GM06990 (cell line): ENCODE results near the gene ELK3.

ENCODE experiments used
- DNase-seq: peaks from one replicate; pipeline ENCODE4 v3.0.0-alpha.2; 2011; ENCODE audit not compliant: insufficient read length; ENCODE audit errors: extremely low read depth
- H3K27me3 ChIP-seq: replicated peaks from 2 replicates; pipeline ENCODE4 v1.6.0; 2011; ENCODE audit warnings: low read length; ENCODE audit not compliant: control insufficient read depth, insufficient read depth
- H3K36me3 ChIP-seq: 2 replicates; pipeline ENCODE4 v1.5.1; 2011; ENCODE audit warnings: low read length; ENCODE audit not compliant: control insufficient read depth, insufficient read depth
- H3K4me3 ChIP-seq: replicated peaks from 2 replicates; pipeline ENCODE4 v1.5.1; 2011; ENCODE audit warnings: low read depth, mild to moderate bottlenecking, control low read depth, low read length
- TF ChIP-seq, protein P1 (sequence below): IDR thresholded peaks from 2 replicates; pipeline ENCODE4 v1.5.1; 2011; ENCODE audit warnings: low read length, control low read depth, mild to moderate bottlenecking, inconsistent platforms; ENCODE audit not compliant: insufficient read depth, poor library complexity, severe bottlenecking

Gene ELK3

GRCh38 chr12:96166765-96167164, 27.4 kb upstream of the ELK3 start:
- no peaks in the 10 kb centered on the region for H3K36me3 ChIP-seq
- no peak for DNase-seq
- H3K4me3 ChIP-seq: no peak overlapping the region
- TF ChIP-seq, protein P1, sequence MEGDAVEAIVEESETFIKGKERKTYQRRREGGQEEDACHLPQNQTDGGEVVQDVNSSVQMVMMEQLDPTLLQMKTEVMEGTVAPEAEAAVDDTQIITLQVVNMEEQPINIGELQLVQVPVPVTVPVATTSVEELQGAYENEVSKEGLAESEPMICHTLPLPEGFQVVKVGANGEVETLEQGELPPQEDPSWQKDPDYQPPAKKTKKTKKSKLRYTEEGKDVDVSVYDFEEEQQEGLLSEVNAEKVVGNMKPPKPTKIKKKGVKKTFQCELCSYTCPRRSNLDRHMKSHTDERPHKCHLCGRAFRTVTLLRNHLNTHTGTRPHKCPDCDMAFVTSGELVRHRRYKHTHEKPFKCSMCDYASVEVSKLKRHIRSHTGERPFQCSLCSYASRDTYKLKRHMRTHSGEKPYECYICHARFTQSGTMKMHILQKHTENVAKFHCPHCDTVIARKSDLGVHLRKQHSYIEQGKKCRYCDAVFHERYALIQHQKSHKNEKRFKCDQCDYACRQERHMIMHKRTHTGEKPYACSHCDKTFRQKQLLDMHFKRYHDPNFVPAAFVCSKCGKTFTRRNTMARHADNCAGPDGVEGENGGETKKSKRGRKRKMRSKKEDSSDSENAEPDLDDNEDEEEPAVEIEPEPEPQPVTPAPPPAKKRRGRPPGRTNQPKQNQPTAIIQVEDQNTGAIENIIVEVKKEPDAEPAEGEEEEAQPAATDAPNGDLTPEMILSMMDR: no peak
- no peaks in the 10 kb centered on the region; the same call in 1 of the 2 replicates for H3K27me3 ChIP-seq

- H3K4me3 ChIP-seq: no peak overlapping the region
- no peaks in the 10 kb centered on the region for H3K36me3 ChIP-seq
- no peak for DNase-seq
- no peaks in the 10 kb centered on the region; the same call in 1 of the 2 replicates for H3K27me3 ChIP-seq
- TF ChIP-seq, protein P1: no peak
Measured at GRCh38 chr12:96167492-96167891, 26.7 kb upstream of the ELK3 start.

GRCh38 chr12:96170328-96170727, 23.8 kb upstream of the ELK3 start:
- TF ChIP-seq, protein P1: no peak
- no peak for DNase-seq
- Histone ChIP-seq H3K27me3 (no peaks in the 10 kb centered on the region), H3K4me3 (no peak overlapping the region), H3K36me3 (no peaks in the 10 kb centered on the region)

- TF ChIP-seq, protein P1: no peak
- no peak for DNase-seq
- Histone ChIP-seq H3K27me3 (no peaks in the 10 kb centered on the region), H3K4me3 (no peak overlapping the region), H3K36me3 (no peaks in the 10 kb centered on the region)
Measured at GRCh38 chr12:96170762-96171161, 23.4 kb upstream of the ELK3 start.

DNA sequence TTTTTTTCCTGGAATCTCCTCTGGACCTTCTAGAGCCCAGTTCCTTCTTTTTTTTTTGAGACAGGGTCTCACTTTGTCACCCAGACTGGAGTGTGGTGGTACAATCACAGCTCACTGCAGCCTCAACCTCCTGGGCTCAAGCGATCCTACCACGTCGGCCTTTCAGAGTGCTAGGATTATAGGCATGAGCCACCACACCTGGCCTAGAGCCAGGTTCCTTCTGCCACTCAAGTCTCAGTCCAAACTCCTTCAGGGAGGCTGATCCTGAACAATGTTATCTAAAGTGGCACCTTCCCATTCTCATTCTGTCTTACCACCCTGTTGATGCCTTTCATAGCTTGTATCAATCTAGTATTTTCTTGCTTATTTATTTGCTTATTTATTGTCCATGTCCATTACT, 22.3 kb upstream of the ELK3 start:
- Histone ChIP-seq H3K4me3 (no peak overlapping the region), H3K36me3 (no peaks in the 10 kb centered on the region), H3K27me3 (no peaks in the 10 kb centered on the region)
- DNase-seq: no peak
- TF ChIP-seq, protein P1: no peak

GRCh38 chr12:96172981-96173380, 21.2 kb upstream of the ELK3 start:
- Histone ChIP-seq H3K4me3 (no peak overlapping the region), H3K27me3 (no peaks in the 10 kb centered on the region), H3K36me3 (no peaks in the 10 kb centered on the region)
- TF ChIP-seq, protein P1: no peak
- no peak for DNase-seq
